ENCODE data around the gene NR1H2.

The NR1H2 gene

GRCh38 chr19:50413531-50413930, 37.3 kb downstream of the NR1H2 start:
- in situ Hi-C loops (cut with HindIII; ENCODE audit: low sequenced_read_pairs), result no loop called here
- H3K4me3 ChIP-seq (ENCODE audit: low read depth, low read length), result no peak overlapping the region
- DNase-seq (ENCODE audit: low read depth), result no peak
- TF ChIP-seq, protein P1, sequence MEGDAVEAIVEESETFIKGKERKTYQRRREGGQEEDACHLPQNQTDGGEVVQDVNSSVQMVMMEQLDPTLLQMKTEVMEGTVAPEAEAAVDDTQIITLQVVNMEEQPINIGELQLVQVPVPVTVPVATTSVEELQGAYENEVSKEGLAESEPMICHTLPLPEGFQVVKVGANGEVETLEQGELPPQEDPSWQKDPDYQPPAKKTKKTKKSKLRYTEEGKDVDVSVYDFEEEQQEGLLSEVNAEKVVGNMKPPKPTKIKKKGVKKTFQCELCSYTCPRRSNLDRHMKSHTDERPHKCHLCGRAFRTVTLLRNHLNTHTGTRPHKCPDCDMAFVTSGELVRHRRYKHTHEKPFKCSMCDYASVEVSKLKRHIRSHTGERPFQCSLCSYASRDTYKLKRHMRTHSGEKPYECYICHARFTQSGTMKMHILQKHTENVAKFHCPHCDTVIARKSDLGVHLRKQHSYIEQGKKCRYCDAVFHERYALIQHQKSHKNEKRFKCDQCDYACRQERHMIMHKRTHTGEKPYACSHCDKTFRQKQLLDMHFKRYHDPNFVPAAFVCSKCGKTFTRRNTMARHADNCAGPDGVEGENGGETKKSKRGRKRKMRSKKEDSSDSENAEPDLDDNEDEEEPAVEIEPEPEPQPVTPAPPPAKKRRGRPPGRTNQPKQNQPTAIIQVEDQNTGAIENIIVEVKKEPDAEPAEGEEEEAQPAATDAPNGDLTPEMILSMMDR (IDR thresholded peaks at IDR 0.05; ENCODE audit: low read depth, low read length, missing control alignments), result no peak

- peak; percentile 15 for DNase-seq (ENCODE audit: low read depth)
- in situ Hi-C loops (cut with HindIII; ENCODE audit: low sequenced_read_pairs), result no loop called here
- H3K4me3 ChIP-seq (ENCODE audit: low read depth, low read length), result no peak overlapping the region
- TF ChIP-seq, protein P1 (IDR thresholded peaks at IDR 0.05; ENCODE audit: low read depth, low read length, missing control alignments), result peak; percentile 90
Observed at GRCh38 chr19:50414864-50415660, 38.8 kb downstream of the NR1H2 start.

- H3K4me3 ChIP-seq (ENCODE audit: low read depth, low read length), result no peak overlapping the region
- TF ChIP-seq, protein P1 (IDR thresholded peaks at IDR 0.05; ENCODE audit: low read depth, low read length, missing control alignments), result no peak
- DNase-seq (ENCODE audit: low read depth), result no peak
- in situ Hi-C loops (cut with HindIII; ENCODE audit: low sequenced_read_pairs), result no loop called here
Observed at GRCh38 chr19:50415661-50416033, 39.4 kb downstream of the NR1H2 start.

DNA sequence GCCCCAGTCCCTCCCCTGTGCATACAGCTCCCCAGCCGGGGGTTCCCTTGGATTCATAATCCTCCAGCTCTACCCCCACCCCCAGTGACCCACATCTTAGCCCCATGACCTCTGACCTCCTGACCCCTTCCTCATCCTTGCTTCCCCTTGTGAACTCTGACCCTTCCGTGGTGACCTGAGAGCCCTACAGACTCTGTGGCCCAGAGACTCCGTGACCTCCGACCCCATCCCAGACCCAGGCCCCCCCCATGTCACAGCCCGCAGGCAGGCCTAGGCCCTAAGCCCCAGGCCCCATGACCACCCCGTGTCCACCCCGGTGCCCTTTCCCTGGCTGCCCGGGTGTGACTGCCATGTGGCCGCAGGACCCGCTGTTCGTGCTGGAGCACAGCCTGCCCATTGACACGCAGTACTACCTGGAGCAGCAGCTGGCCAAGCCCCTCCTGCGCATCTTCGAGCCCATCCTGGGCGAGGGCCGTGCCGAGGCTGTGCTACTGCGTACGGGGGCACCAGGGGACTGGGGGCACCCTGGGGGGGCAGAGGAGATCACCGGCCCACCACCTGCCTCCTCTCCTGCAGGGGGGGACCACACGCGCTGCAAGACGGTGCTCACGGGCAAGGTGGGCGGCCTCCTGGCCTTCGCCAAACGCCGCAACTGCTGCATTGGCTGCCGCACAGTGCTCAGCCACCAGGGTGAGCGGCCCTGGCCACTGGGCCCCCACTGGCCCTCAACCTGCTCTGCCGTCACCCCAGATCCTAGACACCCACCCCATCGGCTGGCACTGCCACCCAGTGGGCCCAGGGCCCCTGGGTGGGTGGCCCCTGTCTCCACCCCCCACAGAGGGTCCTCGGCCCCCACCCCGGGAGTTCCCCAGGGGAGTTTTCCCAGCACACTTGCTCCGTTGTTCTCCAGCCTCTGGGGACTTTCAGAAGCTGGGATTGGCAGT, 40.0 kb downstream of the NR1H2 start:
- no peak for DNase-seq (ENCODE audit: low read depth)
- TF ChIP-seq, protein P1 (IDR thresholded peaks at IDR 0.05; ENCODE audit: low read depth, low read length, missing control alignments), result no peak
- in situ Hi-C loops (cut with HindIII; ENCODE audit: low sequenced_read_pairs), result no loop called here
- H3K4me3 ChIP-seq (ENCODE audit: low read depth, low read length), result no peak overlapping the region

GRCh38 chr19:50417111-50418081, 41.1 kb downstream of the NR1H2 start:
- no peak overlapping the region for H3K4me3 ChIP-seq (ENCODE audit: low read depth, low read length)
- no peak for DNase-seq (ENCODE audit: low read depth)
- in situ Hi-C loops (cut with HindIII; ENCODE audit: low sequenced_read_pairs), result no loop called here
- TF ChIP-seq, protein P1 (IDR thresholded peaks at IDR 0.05; ENCODE audit: low read depth, low read length, missing control alignments), result no peak

Data from astrocyte of the cerebellum (primary cell).